Measurements from ENCODE around the gene LGI2.

Gene LGI2

GRCh38 chr4:24973747-24974601, 56.8 kb downstream of the LGI2 start:
- Histone ChIP-seq H3K36me3 (ENCODE audit: control insufficient read depth in 1 of 2, insufficient read depth in 2 of 2, low read length in 2 of 2) (no peaks in the 10 kb centered on the region), H3K27me3 (ENCODE audit: low read depth, low read length) (no peaks in the 10 kb centered on the region), H3K4me1 (ENCODE audit: control insufficient read depth in 1 of 2, insufficient read depth in 2 of 2, low read length in 2 of 2) (no peaks in the 10 kb centered on the region), H3K9me3 (ENCODE audit: control insufficient read depth in 1 of 2, low read length in 2 of 2) (no peaks in the 10 kb centered on the region), H3K4me3 (ENCODE audit: low read depth in 1 of 2, low read length in 2 of 2) (no peak overlapping the region), H3K27ac (ENCODE audit: low read length) (no peak overlapping the region)

DNA sequence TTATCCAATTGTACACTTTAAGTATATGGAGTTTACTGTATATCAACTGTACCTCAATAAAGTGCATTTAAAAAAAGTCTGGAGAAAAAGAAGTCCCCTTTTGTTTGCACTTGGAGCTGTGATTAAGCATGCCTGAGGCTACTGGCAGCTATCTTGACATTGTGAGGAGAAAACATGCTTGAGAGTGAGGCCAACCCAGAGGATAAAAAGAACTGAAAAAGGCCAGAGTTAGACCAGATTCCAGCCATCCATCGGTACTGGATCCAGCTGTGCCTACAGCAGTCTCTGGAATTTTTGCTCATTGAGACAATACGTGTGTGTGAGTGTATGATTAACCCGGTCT, 57.4 kb downstream of the LGI2 start:
- Histone ChIP-seq H3K27ac (ENCODE audit: low read length) (no peak overlapping the region), H3K4me1 (ENCODE audit: control insufficient read depth in 1 of 2, insufficient read depth in 2 of 2, low read length in 2 of 2) (no peaks in the 10 kb centered on the region), H3K4me3 (ENCODE audit: low read depth in 1 of 2, low read length in 2 of 2) (no peak overlapping the region), H3K27me3 (ENCODE audit: low read depth, low read length) (no peaks in the 10 kb centered on the region), H3K36me3 (ENCODE audit: control insufficient read depth in 1 of 2, insufficient read depth in 2 of 2, low read length in 2 of 2) (no peaks in the 10 kb centered on the region), H3K9me3 (ENCODE audit: control insufficient read depth in 1 of 2, low read length in 2 of 2) (no peaks in the 10 kb centered on the region)

DNA sequence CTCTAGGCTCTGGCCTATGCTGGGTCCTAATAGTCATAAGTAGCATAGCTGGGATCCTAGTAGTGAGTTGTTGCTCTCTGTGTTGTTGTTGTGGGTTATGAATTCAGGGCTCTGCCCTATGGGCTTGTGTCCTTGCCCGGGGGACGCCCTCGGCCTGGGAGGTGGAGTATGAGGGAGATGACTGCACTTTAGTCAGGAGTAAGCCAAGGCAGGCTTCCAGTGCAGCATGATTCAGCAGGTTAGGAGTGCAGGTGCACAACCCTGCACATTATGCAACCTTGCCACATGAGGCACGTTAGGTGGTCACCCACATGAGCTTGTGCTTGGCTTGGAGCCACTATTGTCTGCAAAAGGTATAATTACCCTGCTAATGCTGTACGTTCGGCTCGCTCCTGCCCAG, 59.6 kb downstream of the LGI2 start:
- Histone ChIP-seq H3K36me3 (ENCODE audit: control insufficient read depth in 1 of 2, insufficient read depth in 2 of 2, low read length in 2 of 2) (no peaks in the 10 kb centered on the region), H3K4me1 (ENCODE audit: control insufficient read depth in 1 of 2, insufficient read depth in 2 of 2, low read length in 2 of 2) (no peaks in the 10 kb centered on the region), H3K27me3 (ENCODE audit: low read depth, low read length) (no peaks in the 10 kb centered on the region), H3K9me3 (ENCODE audit: control insufficient read depth in 1 of 2, low read length in 2 of 2) (no peaks in the 10 kb centered on the region), H3K4me3 (ENCODE audit: low read depth in 1 of 2, low read length in 2 of 2) (no peak overlapping the region), H3K27ac (ENCODE audit: low read length) (no peak overlapping the region)

GRCh38 chr4:24970635-24971034, 60.1 kb downstream of the LGI2 start:
- H3K4me3 ChIP-seq (ENCODE audit: low read depth in 1 of 2, low read length in 2 of 2), result no peak overlapping the region
- H3K4me1 ChIP-seq (ENCODE audit: control insufficient read depth in 1 of 2, insufficient read depth in 2 of 2, low read length in 2 of 2), result no peaks in the 10 kb centered on the region
- no peaks in the 10 kb centered on the region for H3K27me3 ChIP-seq (ENCODE audit: low read depth, low read length)
- H3K27ac ChIP-seq (ENCODE audit: low read length), result no peak overlapping the region
- no peaks in the 10 kb centered on the region for H3K36me3 ChIP-seq (ENCODE audit: control insufficient read depth in 1 of 2, insufficient read depth in 2 of 2, low read length in 2 of 2)
- no peaks in the 10 kb centered on the region for H3K9me3 ChIP-seq (ENCODE audit: control insufficient read depth in 1 of 2, low read length in 2 of 2)

DNA sequence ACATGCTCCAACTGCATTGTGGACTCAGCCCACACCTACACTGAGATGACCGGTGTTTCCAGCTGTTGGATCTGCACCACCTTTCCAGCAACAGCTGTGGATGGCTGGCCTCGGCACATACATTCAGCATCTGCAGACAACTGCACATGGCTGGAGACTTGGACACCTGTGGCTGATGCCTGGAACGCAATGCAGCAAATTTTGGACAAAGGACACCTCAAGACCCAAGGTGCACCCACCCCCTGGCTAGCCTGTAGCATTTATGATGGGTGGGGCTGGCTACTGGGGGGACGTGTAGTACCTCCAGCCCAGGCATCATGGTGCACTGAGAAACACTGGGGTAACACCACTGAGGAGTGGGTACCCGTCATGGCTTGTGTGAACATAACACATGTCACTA, 60.6 kb downstream of the LGI2 start:
- no peaks in the 10 kb centered on the region for H3K36me3 ChIP-seq (ENCODE audit: control insufficient read depth in 1 of 2, insufficient read depth in 2 of 2, low read length in 2 of 2)
- no peaks in the 10 kb centered on the region for H3K27me3 ChIP-seq (ENCODE audit: low read depth, low read length)
- no peak overlapping the region for H3K27ac ChIP-seq (ENCODE audit: low read length)
- no peak overlapping the region for H3K4me3 ChIP-seq (ENCODE audit: low read depth in 1 of 2, low read length in 2 of 2)
- H3K4me1 ChIP-seq (ENCODE audit: control insufficient read depth in 1 of 2, insufficient read depth in 2 of 2, low read length in 2 of 2), result no peaks in the 10 kb centered on the region
- H3K9me3 ChIP-seq (ENCODE audit: control insufficient read depth in 1 of 2, low read length in 2 of 2), result no peaks in the 10 kb centered on the region

- H3K36me3 ChIP-seq (ENCODE audit: control insufficient read depth in 1 of 2, insufficient read depth in 2 of 2, low read length in 2 of 2), result no peaks in the 10 kb centered on the region
- no peak overlapping the region for H3K27ac ChIP-seq (ENCODE audit: low read length)
- no peaks in the 10 kb centered on the region for H3K9me3 ChIP-seq (ENCODE audit: control insufficient read depth in 1 of 2, low read length in 2 of 2)
- H3K4me1 ChIP-seq (ENCODE audit: control insufficient read depth in 1 of 2, insufficient read depth in 2 of 2, low read length in 2 of 2), result no peaks in the 10 kb centered on the region
- no peaks in the 10 kb centered on the region for H3K27me3 ChIP-seq (ENCODE audit: low read depth, low read length)
- no peak overlapping the region for H3K4me3 ChIP-seq (ENCODE audit: low read depth in 1 of 2, low read length in 2 of 2)
These were observed 61.3 kb downstream of the LGI2 start for GRCh38 chr4:24969486-24969885.

GRCh38 chr4:24968992-24969391, 61.8 kb downstream of the LGI2 start:
- H3K9me3 ChIP-seq (ENCODE audit: control insufficient read depth in 1 of 2, low read length in 2 of 2), result no peaks in the 10 kb centered on the region
- H3K4me3 ChIP-seq (ENCODE audit: low read depth in 1 of 2, low read length in 2 of 2), result no peak overlapping the region
- no peaks in the 10 kb centered on the region for H3K36me3 ChIP-seq (ENCODE audit: control insufficient read depth in 1 of 2, insufficient read depth in 2 of 2, low read length in 2 of 2)
- H3K27me3 ChIP-seq (ENCODE audit: low read depth, low read length), result no peaks in the 10 kb centered on the region
- H3K4me1 ChIP-seq (ENCODE audit: control insufficient read depth in 1 of 2, insufficient read depth in 2 of 2, low read length in 2 of 2), result no peaks in the 10 kb centered on the region
- H3K27ac ChIP-seq (ENCODE audit: low read length), result no peak overlapping the region

GRCh38 chr4:24968278-24968677, 62.5 kb downstream of the LGI2 start:
- Histone ChIP-seq H3K4me1 (ENCODE audit: control insufficient read depth in 1 of 2, insufficient read depth in 2 of 2, low read length in 2 of 2) (no peaks in the 10 kb centered on the region), H3K9me3 (ENCODE audit: control insufficient read depth in 1 of 2, low read length in 2 of 2) (no peaks in the 10 kb centered on the region), H3K27me3 (ENCODE audit: low read depth, low read length) (no peaks in the 10 kb centered on the region)

GRCh38 chr4:24967346-24967745, 63.4 kb downstream of the LGI2 start:
- Histone ChIP-seq H3K27ac (ENCODE audit: low read length) (no peak overlapping the region), H3K27me3 (ENCODE audit: low read depth, low read length) (no peaks in the 10 kb centered on the region), H3K4me1 (ENCODE audit: control insufficient read depth in 1 of 2, insufficient read depth in 2 of 2, low read length in 2 of 2) (no peaks in the 10 kb centered on the region), H3K36me3 (ENCODE audit: control insufficient read depth in 1 of 2, insufficient read depth in 2 of 2, low read length in 2 of 2) (no peaks in the 10 kb centered on the region), H3K9me3 (ENCODE audit: control insufficient read depth in 1 of 2, low read length in 2 of 2) (no peaks in the 10 kb centered on the region), H3K4me3 (ENCODE audit: low read depth in 1 of 2, low read length in 2 of 2) (no peak overlapping the region)

More at GRCh38 chr4:24968278-24968677, 62.5 kb downstream of the LGI2 start:
- no peak overlapping the region for H3K27ac ChIP-seq (ENCODE audit: low read length)
- H3K4me3 ChIP-seq (ENCODE audit: low read depth in 1 of 2, low read length in 2 of 2), result no peak overlapping the region
- no peaks in the 10 kb centered on the region for H3K36me3 ChIP-seq (ENCODE audit: control insufficient read depth in 1 of 2, insufficient read depth in 2 of 2, low read length in 2 of 2)

DNA sequence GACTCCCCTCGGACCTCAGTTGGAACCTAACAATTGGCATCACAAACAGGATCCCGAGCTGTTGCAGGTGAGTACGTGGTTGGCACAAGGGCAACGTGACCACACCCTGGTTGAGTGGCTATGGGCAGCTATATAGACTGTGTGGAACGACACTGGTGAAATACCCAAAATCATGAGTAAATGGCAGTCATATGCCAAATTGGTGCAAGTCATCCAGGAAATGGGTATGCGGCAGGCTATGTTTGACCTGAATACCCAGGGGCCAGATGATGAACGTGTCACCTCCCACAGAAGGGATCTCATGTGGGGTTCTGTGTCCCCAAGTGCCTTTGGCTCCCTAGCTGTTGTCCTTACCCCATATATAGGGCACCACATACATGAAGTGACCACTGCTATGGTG, 64.7 kb downstream of the LGI2 start:
- no peak overlapping the region for H3K4me3 ChIP-seq (ENCODE audit: low read depth in 1 of 2, low read length in 2 of 2)
- no peaks in the 10 kb centered on the region for H3K9me3 ChIP-seq (ENCODE audit: control insufficient read depth in 1 of 2, low read length in 2 of 2)
- H3K27ac ChIP-seq (ENCODE audit: low read length), result no peak overlapping the region
- H3K27me3 ChIP-seq (ENCODE audit: low read depth, low read length), result no peaks in the 10 kb centered on the region
- H3K36me3 ChIP-seq (ENCODE audit: control insufficient read depth in 1 of 2, insufficient read depth in 2 of 2, low read length in 2 of 2), result no peaks in the 10 kb centered on the region
- no peaks in the 10 kb centered on the region for H3K4me1 ChIP-seq (ENCODE audit: control insufficient read depth in 1 of 2, insufficient read depth in 2 of 2, low read length in 2 of 2)

DNA sequence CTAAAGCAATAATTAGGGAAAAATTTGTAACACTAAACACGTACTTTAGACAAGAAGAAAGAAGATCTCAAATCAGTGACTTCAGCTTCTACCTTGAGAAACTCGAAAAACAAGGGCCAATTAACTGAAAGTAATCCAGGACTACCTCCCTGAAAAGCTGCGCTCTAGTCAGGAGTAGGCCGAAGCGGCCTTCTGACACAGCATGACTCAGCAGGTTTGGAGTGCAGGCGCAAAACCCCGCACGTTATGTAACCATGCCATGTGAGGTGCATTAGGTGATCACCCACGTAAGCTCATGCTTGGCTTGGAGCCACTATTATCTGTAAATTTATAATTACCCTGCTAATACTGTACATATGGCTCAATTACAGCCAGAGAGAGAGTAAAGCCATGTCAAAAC, 65.1 kb downstream of the LGI2 start:
- Histone ChIP-seq H3K4me1 (ENCODE audit: control insufficient read depth in 1 of 2, insufficient read depth in 2 of 2, low read length in 2 of 2) (no peaks in the 10 kb centered on the region), H3K27ac (ENCODE audit: low read length) (no peak overlapping the region), H3K4me3 (ENCODE audit: low read depth in 1 of 2, low read length in 2 of 2) (no peak overlapping the region), H3K27me3 (ENCODE audit: low read depth, low read length) (no peaks in the 10 kb centered on the region), H3K36me3 (ENCODE audit: control insufficient read depth in 1 of 2, insufficient read depth in 2 of 2, low read length in 2 of 2) (no peaks in the 10 kb centered on the region), H3K9me3 (ENCODE audit: control insufficient read depth in 1 of 2, low read length in 2 of 2) (no peaks in the 10 kb centered on the region)

DNA sequence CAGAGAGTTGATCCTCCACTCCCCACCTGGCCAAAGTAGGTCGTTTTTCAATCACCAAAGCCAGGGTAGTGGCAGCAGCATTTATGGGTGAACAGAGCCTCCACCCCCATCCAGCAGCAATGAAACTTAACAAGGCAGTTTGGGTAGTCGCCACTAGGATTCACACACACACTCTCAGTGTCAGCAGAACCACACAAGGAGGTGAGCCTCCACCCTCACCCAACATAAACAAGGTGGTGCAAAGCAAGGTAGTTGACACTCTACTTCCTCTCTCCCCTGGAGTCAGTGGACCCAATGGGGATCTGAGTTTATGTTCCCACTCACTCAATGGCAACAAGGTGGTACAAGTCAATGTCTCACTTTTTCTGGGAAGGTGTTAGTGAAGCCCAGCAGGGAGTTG, 67.5 kb downstream of the LGI2 start:
- Histone ChIP-seq H3K9me3 (ENCODE audit: control insufficient read depth in 1 of 2, low read length in 2 of 2) (no peaks in the 10 kb centered on the region), H3K27ac (ENCODE audit: low read length) (no peak overlapping the region), H3K4me3 (ENCODE audit: low read depth in 1 of 2, low read length in 2 of 2) (no peak overlapping the region), H3K4me1 (ENCODE audit: control insufficient read depth in 1 of 2, insufficient read depth in 2 of 2, low read length in 2 of 2) (no peaks in the 10 kb centered on the region), H3K27me3 (ENCODE audit: low read depth, low read length) (no peaks in the 10 kb centered on the region), H3K36me3 (ENCODE audit: control insufficient read depth in 1 of 2, insufficient read depth in 2 of 2, low read length in 2 of 2) (no peaks in the 10 kb centered on the region)

All from muscle layer of duodenum (tissue), 2 donors.